RPMI8226 (cell line): ENCODE measurements around the gene ASB4.
"Not testable (repeated sequence)": the region's sequence is repeated elsewhere in the genome, so short reads cannot be mapped to it uniquely, and the experiment has no call there.

Experiments
- DNase-seq: peaks from one replicate; pipeline ENCODE4 v3.0.0-alpha.2; 2015

Gene ASB4

GRCh38 chr7:95479992-95480624 lies 5.6 kb upstream of the ASB4 start:
- no peak for DNase-seq

GRCh38 chr7:95481271-95482165 lies 4.2 kb upstream of the ASB4 start:
- no peak for DNase-seq

- no peak for DNase-seq
These were observed 3.3 kb upstream of the ASB4 start for GRCh38 chr7:95482424-95482823.

- no peak for DNase-seq
These were observed 4.6 kb downstream of the ASB4 start for GRCh38 chr7:95490231-95490762.

GRCh38 chr7:95491201-95491600 lies 5.5 kb downstream of the ASB4 start:
- DNase-seq: no peak

GRCh38 chr7:95491634-95492314 lies 6.0 kb downstream of the ASB4 start:
- peak; percentile 62 for DNase-seq

- DNase-seq: no peak
These were observed 7.5 kb downstream of the ASB4 start for GRCh38 chr7:95493247-95493646.

GRCh38 chr7:95493844-95494243 lies 8.1 kb downstream of the ASB4 start:
- DNase-seq: no peak

GRCh38 chr7:95501261-95501832 lies 15.6 kb downstream of the ASB4 start:
- DNase-seq: no peak

- no peak for DNase-seq
These were observed 16.7 kb downstream of the ASB4 start for GRCh38 chr7:95502403-95502802.

GRCh38 chr7:95503271-95504131 lies 17.8 kb downstream of the ASB4 start:
- DNase-seq: no peak

GRCh38 chr7:95504132-95504588 lies 18.4 kb downstream of the ASB4 start:
- not testable (repeated sequence) for DNase-seq

GRCh38 chr7:95508780-95509179 lies 23.0 kb downstream of the ASB4 start:
- no peak for DNase-seq

GRCh38 chr7:95509199-95509598 lies 23.5 kb downstream of the ASB4 start:
- peak; percentile 48 for DNase-seq

- DNase-seq: peak; percentile 89
These were observed 26.0 kb downstream of the ASB4 start for GRCh38 chr7:95511716-95512260.

GRCh38 chr7:95517458-95517857 lies 31.7 kb downstream of the ASB4 start:
- DNase-seq: no peak

- DNase-seq: no peak
These were observed 32.1 kb downstream of the ASB4 start for GRCh38 chr7:95517870-95518269.

- no peak for DNase-seq
These were observed 34.4 kb downstream of the ASB4 start for GRCh38 chr7:95520136-95520535.

GRCh38 chr7:95525503-95525902 lies 39.8 kb downstream of the ASB4 start:
- no peak for DNase-seq

- no peak for DNase-seq
These were observed 40.5 kb downstream of the ASB4 start for GRCh38 chr7:95526128-95526738.
